Measurements from ENCODE around the gene MCEMP1. TPM values are rescaled to one million over a fixed set of nuclear protein-coding genes. Genes with fewer than 3 reads are reported as not detected.
A peak's percentile ranks its signal among the peaks of the same experiment; 100 is the strongest.

Gene MCEMP1
- total RNA-seq, 2 donors from 2014 or later: 0.92 TPM; not detected in 1

DNA sequence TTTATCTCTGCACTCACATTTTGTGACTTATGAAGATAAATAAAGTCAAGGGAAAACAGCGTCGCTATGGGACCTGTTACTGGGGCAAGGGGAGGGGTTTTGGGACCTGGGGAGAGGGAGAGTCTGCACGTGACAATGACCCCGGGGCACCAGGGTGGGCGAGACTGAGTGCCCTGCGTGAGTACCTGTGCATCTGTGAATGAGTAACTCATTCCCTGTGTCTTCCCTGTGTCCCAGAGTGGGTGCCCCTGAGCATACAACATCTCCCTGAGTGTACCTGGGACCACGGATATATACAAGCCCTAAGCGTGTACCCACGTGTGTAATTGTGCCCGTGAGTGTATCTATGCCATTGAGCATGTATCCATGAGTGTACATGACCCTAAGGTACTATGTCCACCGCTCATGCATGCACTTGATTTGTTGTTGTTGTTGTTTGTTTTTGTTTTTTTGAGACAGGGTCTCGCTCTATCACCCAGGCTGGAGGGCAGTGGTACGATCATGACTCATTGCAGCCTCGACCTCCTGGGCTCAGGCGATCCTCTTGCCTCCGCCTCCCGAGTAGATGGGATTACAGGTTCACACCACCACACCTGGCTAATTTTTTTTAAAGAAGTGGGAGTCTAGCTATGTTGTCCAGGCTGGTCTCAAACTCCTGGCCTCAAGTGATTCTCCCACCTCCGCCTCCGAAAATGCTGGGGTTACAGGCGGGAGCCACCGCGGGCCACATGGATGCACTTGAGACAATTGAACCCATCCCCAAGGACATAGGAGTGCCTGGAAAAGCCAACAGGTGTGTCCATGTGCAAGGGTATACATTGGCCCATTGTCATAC lies 3.1 kb downstream of the MCEMP1 start:
- no peak for DNase-seq (ENCODE audit: low spot score)
- no peak for TF ChIP-seq CTCF (IDR thresholded peaks at IDR 0.05)
- Histone ChIP-seq H3K4me1 (ENCODE audit: control insufficient read depth in 1 of 2, low read depth in 2 of 2) (peaks cover 5 to 17% of the 10 kb centered on the region in 2 donors), H3K36me3 (peaks cover 19% of the 10 kb centered on the region), H3K9me3 (no peaks in the 10 kb centered on the region), H3K4me3 (peak overlapping the region; percentile 100), H3K27ac (no peak overlapping the region), H3K27me3 (replicated peaks; ENCODE audit: insufficient read depth) (no peaks in the 10 kb centered on the region)
- ATAC-seq (ENCODE audit: insufficient number of reproducible peaks, low FRiP score, low read depth): no peak

- TF ChIP-seq CTCF (IDR thresholded peaks at IDR 0.05): peak; percentile 90
- Histone ChIP-seq H3K27me3 (replicated peaks; ENCODE audit: insufficient read depth) (no peaks in the 10 kb centered on the region), H3K4me1 (ENCODE audit: control insufficient read depth in 1 of 2, low read depth in 2 of 2) (peaks cover 5 to 17% of the 10 kb centered on the region in 2 donors), H3K4me3 (peak within 1 kb of the TSS; percentile 100), H3K36me3 (peaks cover 22% of the 10 kb centered on the region), H3K9me3 (no peaks in the 10 kb centered on the region), H3K27ac (peak within 1 kb of the TSS; percentile 41 to 57)
- DNase-seq (ENCODE audit: low spot score): no peak
- ATAC-seq (ENCODE audit: insufficient number of reproducible peaks, low FRiP score, low read depth): peak; percentile 66
Measured at GRCh38 chr19:7680606-7681339, 3.9 kb downstream of the MCEMP1 start, which contains the start of gene TRAPPC5. Gene TRAPPC5, plus strand, starts transcription at chr19:7680833. Its CDS starts 1,421 bp downstream, at chr19:7682254.

GRCh38 chr19:7681340-7682174 lies 4.7 kb downstream of the MCEMP1 start:
- peak overlapping the region; percentile 100 for H3K4me3 ChIP-seq
- peak; percentile 26 for TF ChIP-seq CTCF (IDR thresholded peaks at IDR 0.05)
- no peaks in the 10 kb centered on the region for H3K9me3 ChIP-seq
- H3K27ac ChIP-seq: peak overlapping the region; percentile 41 to 57
- H3K4me1 ChIP-seq (ENCODE audit: control insufficient read depth in 1 of 2, low read depth in 2 of 2): peaks cover 5 to 17% of the 10 kb centered on the region in 2 donors
- peak; percentile 69 for DNase-seq (ENCODE audit: low spot score)
- H3K27me3 ChIP-seq (replicated peaks; ENCODE audit: insufficient read depth): no peaks in the 10 kb centered on the region
- no peak for ATAC-seq (ENCODE audit: insufficient number of reproducible peaks, low FRiP score, low read depth)
- peaks cover 22% of the 10 kb centered on the region for H3K36me3 ChIP-seq

- no peak for TF ChIP-seq CTCF (IDR thresholded peaks at IDR 0.05)
- DNase-seq (ENCODE audit: low spot score) (no peak), ATAC-seq (ENCODE audit: insufficient number of reproducible peaks, low FRiP score, low read depth) (no peak)
- Histone ChIP-seq H3K9me3 (no peaks in the 10 kb centered on the region), H3K27me3 (replicated peaks; ENCODE audit: insufficient read depth) (no peaks in the 10 kb centered on the region), H3K36me3 (peaks cover 22% of the 10 kb centered on the region), H3K4me3 (peak overlapping the region; percentile 100), H3K27ac (no peak overlapping the region), H3K4me1 (ENCODE audit: control insufficient read depth in 1 of 2, low read depth in 2 of 2) (peaks cover 5 to 17% of the 10 kb centered on the region in 2 donors)
Measured at GRCh38 chr19:7682175-7682855, 5.4 kb downstream of the MCEMP1 start.
